TTC549 (cell line): ENCODE data around the gene RORB.

Source experiments
- FAIRE-seq: peaks from 2 replicates; lab custom pipeline; 2012; peaks lifted over from hg19 to GRCh38; lab: Jason Lieb, UNC

Gene RORB

GRCh38 chr9:74496819-74497747, at the start of gene RORB:
Gene RORB, plus strand, starts transcription at chr9:74497335. Its CDS starts 642 bp downstream, at chr9:74497977.
- FAIRE-seq, result no peak

GRCh38 chr9:74447451-74448193, 49.5 kb upstream of the RORB start:
- no peak for FAIRE-seq

- no peak for FAIRE-seq
These were observed 48.1 kb upstream of the RORB start for GRCh38 chr9:74449060-74449459.

GRCh38 chr9:74458832-74459231, 38.3 kb upstream of the RORB start:
- no peak for FAIRE-seq

- no peak for FAIRE-seq
These were observed 33.3 kb upstream of the RORB start for GRCh38 chr9:74463825-74464224.

GRCh38 chr9:74478606-74479005, 18.5 kb upstream of the RORB start:
- no peak for FAIRE-seq

- FAIRE-seq, result no peak
These were observed 17.4 kb upstream of the RORB start for GRCh38 chr9:74479711-74480110.

GRCh38 chr9:74487395-74487794, 9.7 kb upstream of the RORB start:
- no peak for FAIRE-seq

GRCh38 chr9:74493512-74493911, 3.6 kb upstream of the RORB start:
- FAIRE-seq, result no peak

- FAIRE-seq, result no peak
These were observed 2.6 kb upstream of the RORB start for GRCh38 chr9:74494490-74494889.

- FAIRE-seq, result no peak
These were observed 729 bp upstream of the RORB start for GRCh38 chr9:74496406-74496805.

GRCh38 chr9:74497748-74498620, 849 bp downstream of the RORB start:
- no peak for FAIRE-seq

GRCh38 chr9:74498621-74499095, 1.5 kb downstream of the RORB start:
- FAIRE-seq, result no peak

- no peak for FAIRE-seq
These were observed 2.0 kb downstream of the RORB start for GRCh38 chr9:74499111-74499601.

GRCh38 chr9:74499770-74500583, 2.8 kb downstream of the RORB start:
- no peak for FAIRE-seq

- no peak for FAIRE-seq
These were observed 3.4 kb downstream of the RORB start for GRCh38 chr9:74500584-74500924.

GRCh38 chr9:74501570-74501969, 4.4 kb downstream of the RORB start:
- FAIRE-seq, result no peak

GRCh38 chr9:74503219-74503618, 6.1 kb downstream of the RORB start:
- FAIRE-seq, result no peak

- FAIRE-seq, result no peak
These were observed 6.5 kb downstream of the RORB start for GRCh38 chr9:74503666-74504065.

- no peak for FAIRE-seq
These were observed 14.2 kb downstream of the RORB start for GRCh38 chr9:74511333-74511732.

- FAIRE-seq, result no peak
These were observed 15.3 kb downstream of the RORB start for GRCh38 chr9:74512416-74512815.
